Trophoblast cell (in vitro differentiated cells and primary cell): Measurements from ENCODE around the gene TPRX1.
"Not testable (repeated sequence)": the region's sequence is repeated elsewhere in the genome, so short reads cannot be mapped to it uniquely, and the experiment has no call there.

Experiments used
- DNase-seq, 2 donors: peaks; one replicate each; pipeline ENCODE4 v3.0.0-alpha.2; 2016
- H2AFZ ChIP-seq: 2 replicates; pipeline ENCODE4 v1.6.1; 2013; ENCODE audit warnings: low read length, moderate library complexity, mild to moderate bottlenecking; ENCODE audit not compliant: insufficient read depth, poor library complexity
- H2AK5ac ChIP-seq: 2 replicates; pipeline ENCODE4 v1.6.1; 2013; ENCODE audit warnings: mild to moderate bottlenecking, low read length
- H2BK120ac ChIP-seq: 2 replicates; pipeline ENCODE4 v1.6.1; 2013; ENCODE audit warnings: low read length, mild to moderate bottlenecking, moderate library complexity; ENCODE audit not compliant: insufficient read depth, poor library complexity
- H2BK12ac ChIP-seq: 2 replicates; pipeline ENCODE4 v1.6.1; 2013; ENCODE audit warnings: mild to moderate bottlenecking, low read length, moderate library complexity
- H2BK5ac ChIP-seq: 2 replicates; pipeline ENCODE4 v1.6.1; 2013; ENCODE audit warnings: low read length, low read depth, moderate library complexity, mild to moderate bottlenecking; ENCODE audit not compliant: poor library complexity
- H3K14ac ChIP-seq: 2 replicates; pipeline ENCODE4 v1.6.1; 2013; ENCODE audit warnings: mild to moderate bottlenecking, low read length
- H3K18ac ChIP-seq: 2 replicates; pipeline ENCODE4 v1.6.1; 2013; ENCODE audit warnings: mild to moderate bottlenecking, low read length
- H3K23ac ChIP-seq: 2 replicates; pipeline ENCODE4 v1.6.1; 2013; ENCODE audit warnings: low read length
- H3K27ac ChIP-seq: 2 replicates; pipeline ENCODE4 v1.5.1; 2013; ENCODE audit warnings: low read depth, mild to moderate bottlenecking, inconsistent platforms, low read length, moderate library complexity
- H3K27me3 ChIP-seq: 2 replicates; pipeline ENCODE4 v1.6.1; 2013; ENCODE audit warnings: inconsistent platforms, mild to moderate bottlenecking, low read length, moderate library complexity; ENCODE audit not compliant: insufficient read depth
- H3K36me3 ChIP-seq, 2 experiments: 1 replicate in 1 of 2; 2 replicates in 1 of 2; pipeline ENCODE4 v1.6.1; 2013; ENCODE audit warnings: low read length in 2 of 2, mild to moderate bottlenecking in 2 of 2, moderate library complexity in 1 of 2; ENCODE audit not compliant: insufficient read depth in 2 of 2, control insufficient read depth in 1 of 2
- H3K4ac ChIP-seq: 2 replicates; pipeline ENCODE4 v1.6.1; 2013; ENCODE audit warnings: low read depth, mild to moderate bottlenecking, low read length, moderate library complexity
- H3K4me1 ChIP-seq, 2 experiments: 1 replicate in 1 of 2; 2 replicates in 1 of 2; pipeline ENCODE4 v1.6.1; 2013; ENCODE audit warnings: low read length in 2 of 2, mild to moderate bottlenecking in 2 of 2, moderate library complexity in 1 of 2; ENCODE audit not compliant: insufficient read depth in 2 of 2, control insufficient read depth in 1 of 2
- H3K4me2 ChIP-seq: 2 replicates; pipeline ENCODE4 v1.6.1; 2013; ENCODE audit warnings: inconsistent platforms, mild to moderate bottlenecking, low read length, moderate library complexity
- H3K4me3 ChIP-seq: 2 replicates; pipeline ENCODE4 v1.5.1; 2013; ENCODE audit warnings: mild to moderate bottlenecking, low read depth, low read length, inconsistent platforms
- H3K79me1 ChIP-seq: one replicate; pipeline ENCODE4 v1.6.1; 2013; ENCODE audit warnings: low read length
- H3K79me2 ChIP-seq: 2 replicates; pipeline ENCODE4 v1.6.1; 2013; ENCODE audit warnings: low read length, mild to moderate bottlenecking; ENCODE audit not compliant: control insufficient read depth, insufficient read depth, poor library complexity
- H3K9ac ChIP-seq: 2 replicates; pipeline ENCODE4 v1.6.1; 2013; ENCODE audit warnings: mild to moderate bottlenecking, low read length
- H3K9me3 ChIP-seq: 2 replicates; pipeline ENCODE4 v1.6.1; 2013; ENCODE audit warnings: low read depth, mild to moderate bottlenecking, control low read depth, inconsistent platforms, low read length; ENCODE audit not compliant: insufficient read depth
- H4K12ac ChIP-seq: 2 replicates; pipeline ENCODE4 v1.6.1; 2013; ENCODE audit warnings: low read depth, mild to moderate bottlenecking, low read length, moderate library complexity
- H4K8ac ChIP-seq: 2 replicates; pipeline ENCODE4 v1.6.1; 2013; ENCODE audit warnings: low read depth, mild to moderate bottlenecking, low read length, moderate library complexity
- H4K91ac ChIP-seq: one replicate; pipeline ENCODE4 v1.6.1; 2013; ENCODE audit warnings: low read depth, mild to moderate bottlenecking, low read length, moderate library complexity
- WGBS: extraction: QIAGEN DNeasy Blood & Tissue Kit; methylation state at CpG from one replicate; pipeline ENCODE4 v1.1.7; 2013; ENCODE audit warnings: missing lambda C conversion rate; ENCODE audit not compliant: insufficient read length, insufficient coverage; ENCODE audit errors: extremely low coverage; 5-methylcytosine and 5-hydroxymethylcytosine counted together

Gene TPRX1

GRCh38 chr19:47813304-47813994 is 9.1 kb upstream of the TPRX1 start:
- H3K27ac ChIP-seq: no peak overlapping the region
- peak; percentile 40 to 66 for DNase-seq
- H3K79me2 ChIP-seq: no peaks in the 10 kb centered on the region
- H3K14ac ChIP-seq: no peak overlapping the region
- no peak overlapping the region for H2BK120ac ChIP-seq
- H3K4me3 ChIP-seq: no peak overlapping the region
- no peak overlapping the region for H2AK5ac ChIP-seq
- no peaks in the 10 kb centered on the region for H3K9me3 ChIP-seq
- no peak overlapping the region for H4K91ac ChIP-seq
- H2AFZ ChIP-seq: no peak overlapping the region
- no peak overlapping the region for H2BK5ac ChIP-seq
- H2BK12ac ChIP-seq: no peak overlapping the region
- H3K27me3 ChIP-seq: no peaks in the 10 kb centered on the region
- H3K36me3 ChIP-seq: no peaks in the 10 kb centered on the region
- H3K23ac ChIP-seq: no peak overlapping the region
- H3K9ac ChIP-seq: no peak overlapping the region
- H3K4ac ChIP-seq: no peak overlapping the region
- no peak overlapping the region for H3K18ac ChIP-seq
- no peak overlapping the region for H3K4me2 ChIP-seq
- H4K8ac ChIP-seq: no peak overlapping the region
- H3K4me1 ChIP-seq: no peaks in the 10 kb centered on the region
- no peaks in the 10 kb centered on the region for H3K79me1 ChIP-seq
- WGBS: 100% methylated on average over 1 of the region's 17 CpGs
- H4K12ac ChIP-seq: no peak overlapping the region

GRCh38 chr19:47806435-47806834 is 2.1 kb upstream of the TPRX1 start:
- Histone ChIP-seq H2AFZ (no peak overlapping the region), H3K36me3 (no peaks in the 10 kb centered on the region), H3K23ac (no peak overlapping the region), H3K4me3 (no peak overlapping the region), H2BK12ac (no peak overlapping the region), H3K4me1 (no peaks in the 10 kb centered on the region), H3K27ac (no peak overlapping the region), H4K12ac (no peak overlapping the region), H3K4ac (no peak overlapping the region), H3K27me3 (no peaks in the 10 kb centered on the region), H2AK5ac (no peak overlapping the region), H3K79me2 (no peaks in the 10 kb centered on the region), H3K9me3 (no peaks in the 10 kb centered on the region), H3K9ac (no peak overlapping the region), H4K8ac (no peak overlapping the region), H3K79me1 (no peaks in the 10 kb centered on the region), H3K14ac (no peak overlapping the region), H3K4me2 (no peak overlapping the region), H3K18ac (no peak overlapping the region), H4K91ac (no peak overlapping the region), H2BK120ac (no peak overlapping the region), H2BK5ac (no peak overlapping the region)
- WGBS: no CpG with 5 or more reads among the region's 6 CpGs
- no peak for DNase-seq

DNA sequence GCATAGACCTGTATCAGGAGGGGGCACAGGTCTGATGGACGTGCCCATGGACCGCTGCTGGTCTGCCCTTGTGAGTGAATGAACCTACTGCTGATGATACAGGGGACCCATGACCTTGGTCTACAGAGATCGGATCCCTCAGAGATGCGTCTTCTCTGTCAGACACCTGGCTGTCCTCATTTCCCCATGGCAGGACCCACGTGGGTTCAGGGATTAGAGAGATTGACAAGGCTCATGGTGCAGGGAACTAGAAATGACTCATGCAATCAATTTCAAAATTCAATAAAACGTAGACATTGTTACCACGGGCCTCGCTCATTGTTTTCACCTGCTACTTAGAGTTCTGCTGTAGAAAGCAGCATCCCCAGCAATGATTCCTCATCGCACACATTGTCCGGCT is 962 bp upstream of the TPRX1 start:
- H3K27me3 ChIP-seq: no peaks in the 10 kb centered on the region
- no peaks in the 10 kb centered on the region for H3K36me3 ChIP-seq
- no CpG with 5 or more reads among the region's 10 CpGs for WGBS
- H3K4me1 ChIP-seq: no peaks in the 10 kb centered on the region
- H3K79me1 ChIP-seq: no peaks in the 10 kb centered on the region
- H2BK5ac ChIP-seq: no peak overlapping the region
- H3K4me2 ChIP-seq: no peak overlapping the region
- H3K9me3 ChIP-seq: no peaks in the 10 kb centered on the region
- H3K14ac ChIP-seq: no peak overlapping the region
- H3K79me2 ChIP-seq: no peaks in the 10 kb centered on the region
- no peak overlapping the region for H2BK12ac ChIP-seq
- H3K4me3 ChIP-seq: peak overlapping the region; percentile 12
- no peak overlapping the region for H3K18ac ChIP-seq
- H3K27ac ChIP-seq: no peak overlapping the region
- no peak overlapping the region for H4K12ac ChIP-seq
- H4K8ac ChIP-seq: no peak overlapping the region
- DNase-seq: no peak
- no peak overlapping the region for H3K23ac ChIP-seq
- no peak overlapping the region for H2BK120ac ChIP-seq
- no peak overlapping the region for H2AK5ac ChIP-seq
- no peak overlapping the region for H3K9ac ChIP-seq
- H3K4ac ChIP-seq: no peak overlapping the region
- H2AFZ ChIP-seq: no peak overlapping the region
- no peak overlapping the region for H4K91ac ChIP-seq

- not testable (repeated sequence) for H3K36me3 ChIP-seq, H3K18ac ChIP-seq, H3K79me1 ChIP-seq, H3K4ac ChIP-seq, H4K91ac ChIP-seq, H3K14ac ChIP-seq, H3K4me3 ChIP-seq, H3K4me1 ChIP-seq, H4K12ac ChIP-seq, H2AK5ac ChIP-seq, H3K23ac ChIP-seq, H2AFZ ChIP-seq, H2BK120ac ChIP-seq, H3K4me2 ChIP-seq, H3K27ac ChIP-seq, H3K79me2 ChIP-seq, H2BK5ac ChIP-seq, H3K27me3 ChIP-seq, H3K9me3 ChIP-seq, H4K8ac ChIP-seq, H2BK12ac ChIP-seq, DNase-seq, H3K9ac ChIP-seq
- WGBS: no CpG with 5 or more reads among the region's 12 CpGs
Observed at GRCh38 chr19:47803671-47804070, 680 bp downstream of the TPRX1 start.
